Adrenal gland (tissue), 12 donors: Measurements from ENCODE around the gene KRT6B. TPM values are rescaled to one million over a fixed set of nuclear protein-coding genes. Genes with fewer than 3 reads are reported as not detected.
"Not testable (repeated sequence)": the region's sequence is repeated elsewhere in the genome, so short reads cannot be mapped to it uniquely, and the experiment has no call there.

Experiments used
- DNase-seq, 7 donors: peaks; one replicate each; pipeline ENCODE4 v3.0.0-alpha.2; 2019 to 2020
- H3K27ac ChIP-seq, 5 donors: fragments of 200-600 bp; sonication (generic) in 4 of 5; 1 replicate in 3 of 5; 2 replicates in 2 of 5; pipeline versions ENCODE4 v1.5.1 to v1.8.0; 2016 to 2020; ENCODE audit warnings: mild to moderate bottlenecking in 1 of 5
- H3K27me3 ChIP-seq: fragments of 200-600 bp; 2 replicates; pipeline ENCODE4 v1.8.0; 2021
- H3K36me3 ChIP-seq, 2 donors: fragments of 200-600 bp; replicated peaks in 1 of 2; 1 replicate in 1 of 2; 2 replicates in 1 of 2; pipeline versions ENCODE4 v1.5.1 to v1.8.0; 2018 to 2022
- H3K4me1 ChIP-seq, 2 donors: fragments of 200-600 bp; replicated peaks in 1 of 2; 1 replicate in 1 of 2; 2 replicates in 1 of 2; pipeline versions ENCODE4 v1.5.1 to v1.8.0; 2018 to 2021
- H3K4me3 ChIP-seq, 4 donors: fragments of 200-600 bp; sonication (generic) in 3 of 4; one replicate each; pipeline ENCODE4 v1.5.1; 2016 to 2018
- H3K9me3 ChIP-seq, 3 donors: fragments of 200-600 bp; sonication (generic) in 1 of 3; replicated peaks in 1 of 3; 1 replicate in 2 of 3; 2 replicates in 1 of 3; pipeline versions ENCODE4 v1.5.1 to v1.8.0; 2016 to 2021
- CTCF ChIP-seq, 6 experiments: fragments of 450-650 bp in 4 of 6; fragments of 200-600 bp in 2 of 6; sonication (generic) in 1 of 6; IDR thresholded peaks; 1 replicate in 5 of 6; 2 replicates in 1 of 6; pipeline versions ENCODE4 v1.5.1 to v1.8.0; 2016 to 2021; ENCODE audit warnings: antibody characterized with exemption in 6 of 6, mild to moderate bottlenecking in 2 of 6, moderate library complexity in 1 of 6
- POLR2A ChIP-seq, 2 donors: fragments of 450-650 bp; IDR thresholded peaks; one replicate each; pipeline ENCODE4 v1.6.1; 2017; ENCODE audit warnings: antibody characterized with exemption in 2 of 2, mild to moderate bottlenecking in 2 of 2, moderate library complexity in 1 of 2
- WGBS, 4 donors: extraction: QIAGEN DNeasy Blood & Tissue Kit in 2 of 4; methylation state at CpG; one replicate each; pipeline versions ENCODE4 v1.1.5 to v1.1.7; 2013 to 2017; 5-methylcytosine and 5-hydroxymethylcytosine counted together
- intact Hi-C, 2 donors: fragments of 100-400 bp; cut with DNase I; formaldehyde crosslinking; loops; one replicate each; pipeline versions ENCODE4 v1.14.1 to v1.15.0; 2022 to 2023
- polyA plus RNA-seq, 3 donors: library from polyadenylated mRNA; stranded (reverse); fragments of 200-250 nt in 2 of 3; fragments of 350-450 nt in 1 of 3; fragmentation: Illumina TruSeq in 1 of 3; extraction: RNeasy Lipid Tissue Mini Kit (QIAGEN cat#74804) in 1 of 3; gene quantifications; one replicate each; pipeline ENCODE4 v1.2.3, GENCODE V29; 2013 to 2014
- total RNA-seq, 9 donors: library from RNA; depleted of rRNA in 4 of 9; stranded (reverse); fragments of >200 nt in 4 of 9; fragments of 120-200 nt in 1 of 9; fragmentation: NEBNext Ultra II Directional in 1 of 9; extraction: Animal tissue kit (Norgen Biotek cat#: 25700) in 1 of 9; gene quantifications; one replicate each; pipeline versions ENCODE4 v1.1.0 to v1.2.4, GENCODE V29; 2013 to 2023
- donor health status: healthy with polysubstance abuse.
- donor health status: Bipolar disorder and iron deficiency.
- donor health status: DM: yes; HTN: yes; CAD: no.
- donor health status: DM: no; HTN: no; CAD: no.
- donor health status: DM: no; HTN: no; CAD: no.
- donor health status: DM: yes; HTN: yes; CAD: no.

Gene KRT6B
- total and polyA plus RNA-seq, 12 donors = 0.20 to 0.25 TPM; not detected in 10

GRCh38 chr12:52488736-52489135, 36.8 kb upstream of the KRT6B start:
- no peaks in the 10 kb centered on the region for H3K27me3 ChIP-seq
- intact Hi-C loops = no loop called here
- no peak overlapping the region for H3K4me3 ChIP-seq
- DNase-seq = no peak
- H3K27ac ChIP-seq = no peak overlapping the region
- TF ChIP-seq POLR2A (IDR thresholded peaks at IDR 0.05) (no peak), CTCF (IDR thresholded peaks at IDR 0.05) (no peak)
- H3K9me3 ChIP-seq = no peaks in the 10 kb centered on the region
- H3K4me1 ChIP-seq = no peaks in the 10 kb centered on the region
- H3K36me3 ChIP-seq = no peaks in the 10 kb centered on the region

GRCh38 chr12:52487744-52488443, 35.9 kb upstream of the KRT6B start:
- H3K4me3 ChIP-seq, intact Hi-C loops, H3K27me3 ChIP-seq, H3K4me1 ChIP-seq, H3K36me3 ChIP-seq, H3K27ac ChIP-seq, H3K9me3 ChIP-seq, DNase-seq: not testable (repeated sequence)
- 78 to 90% (median 85%) methylated on average over 7 to 15 of the region's 15 CpGs for WGBS, 4 donors

GRCh38 chr12:52487211-52487610, 35.3 kb upstream of the KRT6B start:
- Histone ChIP-seq H3K9me3 (no peaks in the 10 kb centered on the region), H3K4me3 (no peak overlapping the region), H3K27ac (no peak overlapping the region), H3K27me3 (no peaks in the 10 kb centered on the region), H3K36me3 (no peaks in the 10 kb centered on the region), H3K4me1 (no peaks in the 10 kb centered on the region)
- TF ChIP-seq CTCF (IDR thresholded peaks at IDR 0.05) (no peak), POLR2A (IDR thresholded peaks at IDR 0.05) (no peak)
- no peak for DNase-seq
- 5 to 91% (median 40%) methylated on average over 1 of the region's 1 CpG for WGBS, 4 donors
- intact Hi-C loops = no loop called here

- no peak for DNase-seq
- H3K9me3 ChIP-seq = no peaks in the 10 kb centered on the region
- WGBS, 4 donors = 65 to 80% (median 79%) methylated on average over 5 of the region's 5 CpGs
- H3K4me3 ChIP-seq = no peak overlapping the region
- H3K27ac ChIP-seq = no peak overlapping the region
- intact Hi-C loops = no loop called here
- no peaks in the 10 kb centered on the region for H3K27me3 ChIP-seq
- H3K4me1 ChIP-seq = no peaks in the 10 kb centered on the region
- no peaks in the 10 kb centered on the region for H3K36me3 ChIP-seq
- TF ChIP-seq POLR2A (IDR thresholded peaks at IDR 0.05) = no peak
- TF ChIP-seq CTCF (IDR thresholded peaks at IDR 0.05) = no peak
These were observed 34.5 kb upstream of the KRT6B start for GRCh38 chr12:52486166-52487105.
